ENCODE measurements around the gene EPC1. TPM values are rescaled to one million over a fixed set of nuclear protein-coding genes. Genes with fewer than 3 reads are reported as not detected.

Gene EPC1
- total RNA-seq, 4 donors from 2014 or later = 25.0 to 37.9 (median 29.3) TPM

- in situ Hi-C loops (cut with MboI; ENCODE audit: low sequenced_read_pairs in 4 of 4) (no loop called here), intact Hi-C loops (cut with DNase I; ENCODE audit: low total_unique reads) (no loop called here)
- no peaks in the 10 kb centered on the region for H3K27me3 ChIP-seq
- TF ChIP-seq POLR2A (IDR thresholded peaks at IDR 0.05) (no peak), CTCF (IDR thresholded peaks at IDR 0.05 in 4 of 5, conservative IDR thresholded peaks at IDR 0.05 in 1 of 5) (no peak)
- H3K9me3 ChIP-seq = no peaks in the 10 kb centered on the region
- DNase-seq (no peak), ATAC-seq (no peak)
- H3K4me3 ChIP-seq = no peak overlapping the region
- H3K27ac ChIP-seq = no peak overlapping the region
- H3K4me1 ChIP-seq = peaks cover 5 to 13% of the 10 kb centered on the region in 2 donors
- peaks cover 0 to 29% of the 10 kb centered on the region in 2 donors for H3K36me3 ChIP-seq
Measured at GRCh38 chr10:32295027-32295426, 51.9 kb downstream of the EPC1 start.

- TF ChIP-seq POLR2A (IDR thresholded peaks at IDR 0.05) = no peak
- no peak for TF ChIP-seq CTCF (IDR thresholded peaks at IDR 0.05 in 4 of 5, conservative IDR thresholded peaks at IDR 0.05 in 1 of 5)
- no peaks in the 10 kb centered on the region for H3K27me3 ChIP-seq
- H3K27ac ChIP-seq = no peak overlapping the region
- peaks cover 5 to 13% of the 10 kb centered on the region in 2 donors for H3K4me1 ChIP-seq
- intact Hi-C loops (cut with DNase I; ENCODE audit: low total_unique reads) = no loop called here
- ATAC-seq (no peak), DNase-seq (no peak)
- H3K4me3 ChIP-seq = no peak overlapping the region
- peaks cover 0 to 37% of the 10 kb centered on the region in 2 donors for H3K36me3 ChIP-seq
- H3K9me3 ChIP-seq = no peaks in the 10 kb centered on the region
- in situ Hi-C loops (cut with MboI; ENCODE audit: low sequenced_read_pairs in 4 of 4) = no loop called here
Measured at GRCh38 chr10:32293581-32293980, 53.4 kb downstream of the EPC1 start.

GRCh38 chr10:32279795-32280194, 67.2 kb downstream of the EPC1 start:
- H3K4me3 ChIP-seq = no peak overlapping the region
- no peaks in the 10 kb centered on the region for H3K4me1 ChIP-seq
- no peaks in the 10 kb centered on the region for H3K27me3 ChIP-seq
- in situ Hi-C loops (cut with MboI; ENCODE audit: low sequenced_read_pairs in 4 of 4) (no loop called here), intact Hi-C loops (cut with DNase I; ENCODE audit: low total_unique reads) (no loop called here)
- H3K27ac ChIP-seq = no peak overlapping the region
- peaks cover 0 to 21% of the 10 kb centered on the region in 2 donors for H3K36me3 ChIP-seq
- no peak for ATAC-seq
- no peaks in the 10 kb centered on the region for H3K9me3 ChIP-seq
- TF ChIP-seq POLR2A (IDR thresholded peaks at IDR 0.05) (no peak), CTCF (IDR thresholded peaks at IDR 0.05 in 4 of 5, conservative IDR thresholded peaks at IDR 0.05 in 1 of 5) (no peak)
- no peak for DNase-seq

GRCh38 chr10:32273336-32273735, 73.6 kb downstream of the EPC1 start:
- peaks cover 0 to 44% of the 10 kb centered on the region in 2 donors for H3K36me3 ChIP-seq
- no peak for DNase-seq
- H3K27ac ChIP-seq = no peak overlapping the region
- no peaks in the 10 kb centered on the region for H3K4me1 ChIP-seq
- H3K27me3 ChIP-seq = no peaks in the 10 kb centered on the region
- TF ChIP-seq CTCF (IDR thresholded peaks at IDR 0.05 in 4 of 5, conservative IDR thresholded peaks at IDR 0.05 in 1 of 5) = no peak
- no peak for TF ChIP-seq POLR2A (IDR thresholded peaks at IDR 0.05)
- intact Hi-C loops (cut with DNase I; ENCODE audit: low total_unique reads) (loop anchor here (5.0 kb wide), 1 partner anchor 74 kb away; the partner anchor contains the start of gene EPC1), in situ Hi-C loops (cut with MboI; ENCODE audit: low sequenced_read_pairs in 4 of 4) (no loop called here)
- ATAC-seq = no peak
- no peak overlapping the region for H3K4me3 ChIP-seq
- no peaks in the 10 kb centered on the region for H3K9me3 ChIP-seq

- TF ChIP-seq CTCF (IDR thresholded peaks at IDR 0.05 in 4 of 5, conservative IDR thresholded peaks at IDR 0.05 in 1 of 5) (no peak), POLR2A (IDR thresholded peaks at IDR 0.05) (no peak)
- in situ Hi-C loops (cut with MboI; ENCODE audit: low sequenced_read_pairs in 4 of 4) = no loop called here
- H3K4me1 ChIP-seq = no peaks in the 10 kb centered on the region
- H3K27me3 ChIP-seq = no peaks in the 10 kb centered on the region
- ATAC-seq (peak in 1 of 2 donors; percentile 36), DNase-seq (no peak)
- H3K36me3 ChIP-seq = peaks cover 0 to 53% of the 10 kb centered on the region in 2 donors
- intact Hi-C loops (cut with DNase I; ENCODE audit: low total_unique reads) = loop anchor here (5.0 kb wide), 1 partner anchor 76 kb away; the partner anchor contains the start of gene EPC1
- no peaks in the 10 kb centered on the region for H3K9me3 ChIP-seq
- H3K27ac ChIP-seq = no peak overlapping the region
- no peak overlapping the region for H3K4me3 ChIP-seq
Measured at GRCh38 chr10:32271617-32272016, 75.3 kb downstream of the EPC1 start.

All from gastrocnemius medialis (tissue), 4 donors.